Activated CD4-positive, alpha-beta T cell treated with anti-CD3 and anti-CD28 coated beads, Interleukin-2, amount 10 ng/mL, durations not matched to agents 24 days and 14 days (primary cell): ENCODE measurements around the gene DCTN3. TPM values are rescaled to one million over a fixed set of nuclear protein-coding genes. Genes with fewer than 3 reads are reported as not detected.

Source experiments
- DNase-seq: peaks from one replicate; pipeline ENCODE4 v3.0.0; 2022
- H3K27ac Mint-ChIP-seq: one replicate; pipeline ENCODE4 v1.8.0; 2022; ENCODE audit warnings: mild to moderate bottlenecking, mixed read lengths
- H3K27me3 Mint-ChIP-seq: one replicate; pipeline ENCODE4 v1.8.0; 2022; ENCODE audit warnings: mixed read lengths
- H3K36me3 Mint-ChIP-seq: one replicate; pipeline ENCODE4 v1.8.0; 2022; ENCODE audit warnings: low read depth, mild to moderate bottlenecking, mixed read lengths
- H3K4me1 Mint-ChIP-seq: one replicate; pipeline ENCODE4 v1.8.0; 2021; ENCODE audit warnings: mixed read lengths
- H3K4me3 Mint-ChIP-seq: one replicate; pipeline ENCODE4 v1.8.0; 2022; ENCODE audit warnings: mild to moderate bottlenecking, moderate library complexity, mixed read lengths
- H3K9me3 Mint-ChIP-seq: one replicate; pipeline ENCODE4 v1.8.0; 2021; ENCODE audit warnings: mixed read lengths
- intact Hi-C: fragments of 100-400 bp; cut with micrococcal nuclease; formaldehyde crosslinking; loops from one replicate; pipeline ENCODE4 v1.15.1; 2023
- total RNA-seq: library from RNA; stranded (reverse); gene quantifications from 2 replicates; pipeline ENCODE4 v1.2.3, GENCODE V29; 2022

The DCTN3 gene
- total RNA-seq, 1 donor from 2014 or later: 50.9 TPM

- Mint-ChIP-seq H3K4me3 (no peak overlapping the region), H3K4me1 (no peaks in the 10 kb centered on the region), H3K36me3 (no peaks in the 10 kb centered on the region), H3K9me3 (no peaks in the 10 kb centered on the region), H3K27me3 (peaks cover 10% of the 10 kb centered on the region), H3K27ac (no peak overlapping the region)
- no peak for DNase-seq
- intact Hi-C loops: no loop called here
These were observed 18.2 kb downstream of the DCTN3 start for GRCh38 chr9:34601937-34602573.

GRCh38 chr9:34600908-34601307 lies 19.4 kb downstream of the DCTN3 start:
- intact Hi-C loops: no loop called here
- Mint-ChIP-seq H3K27me3 (peaks cover 15% of the 10 kb centered on the region), H3K36me3 (no peaks in the 10 kb centered on the region), H3K4me3 (no peak overlapping the region), H3K9me3 (no peaks in the 10 kb centered on the region), H3K27ac (no peak overlapping the region), H3K4me1 (no peaks in the 10 kb centered on the region)
- DNase-seq: no peak

GRCh38 chr9:34599546-34599945 lies 20.7 kb downstream of the DCTN3 start:
- H3K27ac Mint-ChIP-seq: no peak overlapping the region
- no peaks in the 10 kb centered on the region for H3K36me3 Mint-ChIP-seq
- peaks cover 16% of the 10 kb centered on the region for H3K27me3 Mint-ChIP-seq
- no peak overlapping the region for H3K4me3 Mint-ChIP-seq
- H3K9me3 Mint-ChIP-seq: no peaks in the 10 kb centered on the region
- intact Hi-C loops: no loop called here
- no peak for DNase-seq
- no peaks in the 10 kb centered on the region for H3K4me1 Mint-ChIP-seq

- no peak for DNase-seq
- Mint-ChIP-seq H3K27me3 (peaks cover 51% of the 10 kb centered on the region), H3K4me1 (peaks cover 20% of the 10 kb centered on the region), H3K4me3 (no peak overlapping the region), H3K9me3 (no peaks in the 10 kb centered on the region), H3K36me3 (no peaks in the 10 kb centered on the region), H3K27ac (no peak overlapping the region)
- intact Hi-C loops: loop anchor here (5.0 kb wide), 1 partner anchor 192 kb away; no protein-coding TSS in a partner anchor
These were observed 26.1 kb downstream of the DCTN3 start for GRCh38 chr9:34594177-34594576.

- Mint-ChIP-seq H3K9me3 (no peaks in the 10 kb centered on the region), H3K4me3 (peak overlapping the region; percentile 4), H3K4me1 (peaks cover 26% of the 10 kb centered on the region), H3K27me3 (peaks cover 62% of the 10 kb centered on the region), H3K36me3 (no peaks in the 10 kb centered on the region), H3K27ac (no peak overlapping the region)
- intact Hi-C loops: loop anchor here (5.0 kb wide), 1 partner anchor 191 kb away; no protein-coding TSS in a partner anchor
- DNase-seq: no peak
These were observed 27.2 kb downstream of the DCTN3 start for GRCh38 chr9:34592895-34593601.

- DNase-seq: no peak
- Mint-ChIP-seq H3K36me3 (no peaks in the 10 kb centered on the region), H3K4me3 (peak overlapping the region; percentile 4), H3K27me3 (peaks cover 68% of the 10 kb centered on the region), H3K9me3 (no peaks in the 10 kb centered on the region), H3K4me1 (peaks cover 26% of the 10 kb centered on the region), H3K27ac (no peak overlapping the region)
- intact Hi-C loops: loop anchor here (1.0 to 5.0 kb wide), 4 partner anchors 44 to 190 kb away; no protein-coding TSS in a partner anchor
These were observed 28.1 kb downstream of the DCTN3 start for GRCh38 chr9:34591917-34592866.

GRCh38 chr9:34591248-34591916 lies 28.9 kb downstream of the DCTN3 start:
- no peaks in the 10 kb centered on the region for H3K36me3 Mint-ChIP-seq
- no peaks in the 10 kb centered on the region for H3K9me3 Mint-ChIP-seq
- DNase-seq: peak; percentile 94
- H3K27ac Mint-ChIP-seq: no peak overlapping the region
- intact Hi-C loops: loop anchor here (1.0 to 5.0 kb wide), 4 partner anchors 43 to 189 kb away; no protein-coding TSS in a partner anchor
- H3K27me3 Mint-ChIP-seq: peaks cover 74% of the 10 kb centered on the region
- peaks cover 26% of the 10 kb centered on the region for H3K4me1 Mint-ChIP-seq
- H3K4me3 Mint-ChIP-seq: peak overlapping the region; percentile 73

- H3K4me1 Mint-ChIP-seq: peaks cover 26% of the 10 kb centered on the region
- peaks cover 78% of the 10 kb centered on the region for H3K27me3 Mint-ChIP-seq
- DNase-seq: peak; percentile 64
- no peaks in the 10 kb centered on the region for H3K36me3 Mint-ChIP-seq
- no peak overlapping the region for H3K27ac Mint-ChIP-seq
- intact Hi-C loops: loop anchor here (1.0 to 5.0 kb wide), 4 partner anchors 42 to 188 kb away; no protein-coding TSS in a partner anchor
- peak overlapping the region; percentile 73 for H3K4me3 Mint-ChIP-seq
- no peaks in the 10 kb centered on the region for H3K9me3 Mint-ChIP-seq
These were observed 29.7 kb downstream of the DCTN3 start for GRCh38 chr9:34590381-34591247.

GRCh38 chr9:34589636-34590380 lies 30.5 kb downstream of the DCTN3 start, which contains the start of gene CNTFR:
TSS of gene CNTFR (minus strand) at chr9:34589724. CDS start at chr9:34568981, 20,743 bp downstream.
- intact Hi-C loops: loop anchor here (2.0 to 5.0 kb wide), 2 partner anchors 89 to 188 kb away; no protein-coding TSS in a partner anchor
- no peaks in the 10 kb centered on the region for H3K9me3 Mint-ChIP-seq
- H3K27ac Mint-ChIP-seq: no peak within 1 kb of the TSS
- peaks cover 26% of the 10 kb centered on the region for H3K4me1 Mint-ChIP-seq
- peaks cover 81% of the 10 kb centered on the region for H3K27me3 Mint-ChIP-seq
- DNase-seq: peak; percentile 64
- H3K36me3 Mint-ChIP-seq: no peaks in the 10 kb centered on the region
- peak within 1 kb of the TSS; percentile 73 for H3K4me3 Mint-ChIP-seq

- H3K27me3 Mint-ChIP-seq: peaks cover 85% of the 10 kb centered on the region
- H3K36me3 Mint-ChIP-seq: no peaks in the 10 kb centered on the region
- H3K9me3 Mint-ChIP-seq: no peaks in the 10 kb centered on the region
- peaks cover 26% of the 10 kb centered on the region for H3K4me1 Mint-ChIP-seq
- H3K27ac Mint-ChIP-seq: no peak overlapping the region
- H3K4me3 Mint-ChIP-seq: peak overlapping the region; percentile 34
- intact Hi-C loops: no loop called here
- DNase-seq: peak; percentile 62
These were observed 31.3 kb downstream of the DCTN3 start for GRCh38 chr9:34588671-34589635.

GRCh38 chr9:34587271-34587670 lies 33.0 kb downstream of the DCTN3 start:
- Mint-ChIP-seq H3K9me3 (no peaks in the 10 kb centered on the region), H3K4me1 (peaks cover 21% of the 10 kb centered on the region), H3K4me3 (no peak overlapping the region), H3K27ac (no peak overlapping the region), H3K27me3 (peaks cover 77% of the 10 kb centered on the region), H3K36me3 (no peaks in the 10 kb centered on the region)
- intact Hi-C loops: no loop called here
- no peak for DNase-seq
